GM12878 (cell line): Measurements from ENCODE around the gene CLIC3. TPM values are rescaled to one million over a fixed set of nuclear protein-coding genes. Genes with fewer than 3 reads are reported as not detected.

Experiments used
- ATAC-seq: fragments of 200-7000 bp; cut with Tn5 transposase; 3 replicates; pipeline ENCODE4 v1.9.1; 2020; ENCODE audit warnings: mild to moderate bottlenecking, moderate library complexity
- BruUV-seq: library from RNA; stranded (reverse); fragments of 400-500 nt; replicated peaks from 2 replicates; lab custom pipeline; 2021; lab: Mats Ljungman, UMichigan
- CTCF ChIA-PET: fragments of 300-600 bp; sonication (Branson Sonifier 250); formaldehyde crosslinking; extraction: SDS; loops from one replicate; lab custom pipeline; 2021; ENCODE audit warnings: inconsistent platforms; lab: Yijun Ruan, JAX
- POLR2A ChIA-PET: fragments of 350-600 bp; formaldehyde crosslinking; extraction: SDS; loops from one replicate; lab custom pipeline; 2021; ENCODE audit warnings: inconsistent platforms; lab: Charles Lee
- RAD21 ChIA-PET: fragments of 300-600 bp; sonication (Branson Sonifier 250); formaldehyde crosslinking; loops from one replicate; lab custom pipeline; 2023; ENCODE audit warnings: antibody characterized with exemption; ENCODE audit not compliant: unreplicated experiment; lab: Charles Lee
- SMC1A ChIA-PET: fragments of 300-600 bp; sonication (Branson Sonifier 250); formaldehyde crosslinking; loops from one replicate; lab custom pipeline; 2023; ENCODE audit not compliant: unreplicated experiment, uncharacterized antibody; lab: Charles Lee
- DNase-seq: peaks from one replicate; pipeline ENCODE4 v3.0.0-alpha.2; 2011; ENCODE audit warnings: low read depth, low spot score
- FAIRE-seq: peaks from 3 replicates; lab custom pipeline; 2011; peaks lifted over from hg19 to GRCh38; lab: Jason Lieb, UNC
- H2AFZ ChIP-seq: 2 replicates; pipeline ENCODE4 v1.6.0; 2011; ENCODE audit warnings: low read depth, low read length, control low read depth; ENCODE audit not compliant: control insufficient read depth
- H3K27ac ChIP-seq: 2 replicates; pipeline ENCODE4 v1.5.1; 2011; ENCODE audit warnings: control low read depth; ENCODE audit not compliant: control insufficient read depth, insufficient read depth
- H3K27me3 ChIP-seq, 2 experiments: replicated peaks in 1 of 2; 2 replicates each; pipeline versions ENCODE4 v1.6.0 to v1.6.1; 2011; ENCODE audit warnings: low read length in 1 of 2; ENCODE audit not compliant: control insufficient read depth in 2 of 2, insufficient read depth in 2 of 2
- H3K36me3 ChIP-seq, 2 experiments: 2 replicates each; pipeline ENCODE4 v1.5.1; 2011; ENCODE audit warnings: low read length in 1 of 2; ENCODE audit not compliant: control insufficient read depth in 2 of 2, insufficient read depth in 2 of 2
- H3K4me1 ChIP-seq: 2 replicates; pipeline ENCODE4 v1.6.1; 2011; ENCODE audit warnings: mild to moderate bottlenecking, low read length, moderate library complexity, mixed read lengths; ENCODE audit not compliant: control insufficient read depth, insufficient read depth
- H3K4me2 ChIP-seq: 2 replicates; pipeline ENCODE4 v1.6.0; 2011; ENCODE audit warnings: control low read depth; ENCODE audit not compliant: control insufficient read depth, insufficient read depth
- H3K4me3 ChIP-seq: fragments of 200-600 bp; sonication (generic); 2 replicates; pipeline ENCODE4 v1.5.1; 2016
- H3K79me2 ChIP-seq: 2 replicates; pipeline ENCODE4 v1.6.0; 2011; ENCODE audit warnings: low read length; ENCODE audit not compliant: control insufficient read depth, insufficient read depth
- H3K9ac ChIP-seq: 2 replicates; pipeline ENCODE4 v1.8.0; 2011; ENCODE audit warnings: low read length, control low read depth, mixed read lengths; ENCODE audit not compliant: control insufficient read depth, insufficient read depth
- H3K9me3 ChIP-seq: replicated peaks from 3 replicates; pipeline ENCODE4 v1.5.1; 2011; ENCODE audit warnings: mild to moderate bottlenecking, low read length; ENCODE audit not compliant: control insufficient read depth, insufficient read depth
- H4K20me1 ChIP-seq: 2 replicates; pipeline ENCODE4 v1.6.0; 2011; ENCODE audit not compliant: control insufficient read depth, insufficient read depth
- BHLHE40 ChIP-seq, 2 experiments: fragments of 450-650 bp in 1 of 2; IDR thresholded peaks; 2 replicates each; pipeline ENCODE4 v1.6.1; 2011 to 2017; ENCODE audit warnings: low read depth in 2 of 2, borderline replicate concordance in 1 of 2, improper control_type of control experiment in 1 of 2, low read length in 1 of 2, mild to moderate bottlenecking in 1 of 2
- NBN ChIP-seq: fragments of 450-650 bp; IDR thresholded peaks from 2 replicates; pipeline ENCODE4 v1.6.1; 2016
- PAX8 ChIP-seq: fragments of 450-650 bp; IDR thresholded peaks from 2 replicates; pipeline ENCODE4 v1.6.1; 2017; ENCODE audit warnings: mild to moderate bottlenecking, moderate library complexity
- POU2F2 ChIP-seq: IDR thresholded peaks from 3 replicates; pipeline ENCODE4 v1.6.1; 2011; ENCODE audit warnings: low read depth, mild to moderate bottlenecking, low read length, borderline replicate concordance
- RBBP5 ChIP-seq: fragments of 200-600 bp; sonication (generic); conservative IDR thresholded peaks from 2 replicates; pipeline ENCODE4 v1.6.1; 2016
- REST ChIP-seq: IDR thresholded peaks from 2 replicates; pipeline ENCODE4 v1.6.1; 2012; ENCODE audit warnings: mild to moderate bottlenecking, low read depth, low read length
- SPI1 ChIP-seq: IDR thresholded peaks from 2 replicates; pipeline ENCODE4 v1.6.1; 2011; ENCODE audit warnings: low read depth, mild to moderate bottlenecking, low read length, moderate library complexity, borderline replicate concordance; ENCODE audit not compliant: insufficient read depth
- WGBS: methylation state at CpG from one replicate; pipeline ENCODE4 v1.1.6; 2016; ENCODE audit warnings: low lambda C conversion rate; ENCODE audit not compliant: insufficient replicate concordance, insufficient coverage; ENCODE audit errors: missing lambda C conversion rate; 5-methylcytosine and 5-hydroxymethylcytosine counted together
- in situ Hi-C: fragments of 300-500 bp; cut with MboI; formaldehyde crosslinking; loops from 9 replicates; pipeline ENCODE4 v1.14.3; 2018; ENCODE audit warnings: mixed read lengths
- intact Hi-C: fragments of 100-400 bp; cut with micrococcal nuclease; formaldehyde crosslinking; loops from one replicate; pipeline ENCODE4 v1.14.2; 2022; ENCODE audit not compliant: unreplicated experiment
- polyA plus RNA-seq, 11 experiments: library from polyadenylated mRNA; depleted of rRNA in 4 of 11; unstranded in 6 of 11; stranded (reverse) in 5 of 11; fragments of >200 nt; fragmentation: Nextera tagmentation in 4 of 11; fragmentation: Illumina TruSeq in 1 of 11; extraction: Ambion mirVana in 4 of 11; extraction: Trizol in 1 of 11; gene quantifications; 1 replicate in 1 of 11; 2 replicates in 10 of 11; pipeline versions ENCODE4 v1.2.1 to v1.2.3, GENCODE V29; 2011 to 2016; ENCODE audit warnings: inconsistent platforms in 2 of 11, missing spikeins in 2 of 11, low read depth in 1 of 11
- total RNA-seq, 4 experiments: library from RNA; depleted of rRNA in 3 of 4; stranded (reverse); fragments of >200 nt in 3 of 4; fragmentation: Illumina TruSeq in 1 of 4; extraction: Trizol in 1 of 4; gene quantifications; 2 replicates each; pipeline versions ENCODE4 v1.2.1 to v1.2.3, GENCODE V29; 2013 to 2021

CLIC3 gene
- total and polyA plus RNA-seq, 10 of the 15 experiments (the other 5 are each of a cell fraction or from before 2014, with no cell fraction given), result 0.31 TPM; not detected in 9

- TF ChIP-seq REST (no peak), RBBP5 (no peak), POU2F2 (no peak), NBN (no peak)
Measured at GRCh38 chr9:136957901-136958300, 38.5 kb downstream of the CLIC3 start (continued).

- no peaks in the 10 kb centered on the region for H3K9me3 ChIP-seq
- no peaks in the 10 kb centered on the region for H3K27me3 ChIP-seq
- in situ Hi-C loops, result no loop called here
- DNase-seq (no peak), FAIRE-seq (no peak), ATAC-seq (no peak)
- BruUV-seq, result no TSS peak
- no peak overlapping the region for H3K27ac ChIP-seq
- H3K9ac ChIP-seq, result no peak overlapping the region
- RAD21 ChIA-PET, result no interaction called here
- no peak overlapping the region for H3K4me2 ChIP-seq
- no peaks in the 10 kb centered on the region for H3K4me1 ChIP-seq
- POLR2A ChIA-PET, result no interaction called here
- SMC1A ChIA-PET, result no interaction called here
- H3K4me3 ChIP-seq, result no peak overlapping the region
- H3K79me2 ChIP-seq, result no peaks in the 10 kb centered on the region
- intact Hi-C loops, result no loop called here
- H4K20me1 ChIP-seq, result no peaks in the 10 kb centered on the region
- CTCF ChIA-PET, result no interaction called here
- H3K36me3 ChIP-seq, result no peaks in the 10 kb centered on the region
- 33% methylated on average over 1 of the region's 1 CpG for WGBS
- TF ChIP-seq BHLHE40 (IDR thresholded peaks at IDR 0.05; ENCODE audit: borderline replicate concordance in 1 of 2, low read depth in 2 of 2, low read length in 1 of 2), result no peak
- no peak for TF ChIP-seq SPI1
- TF ChIP-seq PAX8, result no peak
- no peak overlapping the region for H2AFZ ChIP-seq
Measured at GRCh38 chr9:136957461-136957860, 38.9 kb downstream of the CLIC3 start.
